ES-I3 (cell line): ENCODE measurements around the gene ZFHX3.
"Not testable (repeated sequence)": the region's sequence is repeated elsewhere in the genome, so short reads cannot be mapped to it uniquely, and the experiment has no call there.

Source experiments
- H3K36me3 ChIP-seq: 2 replicates; pipeline ENCODE4 v1.6.1; 2013; ENCODE audit warnings: mild to moderate bottlenecking, low read length, control low read depth, moderate library complexity; ENCODE audit not compliant: insufficient read depth
- H3K4me1 ChIP-seq: 2 replicates; pipeline ENCODE4 v1.6.1; 2013; ENCODE audit warnings: mild to moderate bottlenecking, control low read depth, low read length; ENCODE audit not compliant: insufficient read depth
- H3K9ac ChIP-seq: 2 replicates; pipeline ENCODE4 v1.6.1; 2013; ENCODE audit warnings: low read depth, mild to moderate bottlenecking, low read length, moderate library complexity
- H3K9me3 ChIP-seq: 2 replicates; pipeline ENCODE4 v1.6.1; 2013; ENCODE audit warnings: mild to moderate bottlenecking, low read length, moderate library complexity; ENCODE audit not compliant: control insufficient read depth, insufficient read depth

ZFHX3 gene

DNA sequence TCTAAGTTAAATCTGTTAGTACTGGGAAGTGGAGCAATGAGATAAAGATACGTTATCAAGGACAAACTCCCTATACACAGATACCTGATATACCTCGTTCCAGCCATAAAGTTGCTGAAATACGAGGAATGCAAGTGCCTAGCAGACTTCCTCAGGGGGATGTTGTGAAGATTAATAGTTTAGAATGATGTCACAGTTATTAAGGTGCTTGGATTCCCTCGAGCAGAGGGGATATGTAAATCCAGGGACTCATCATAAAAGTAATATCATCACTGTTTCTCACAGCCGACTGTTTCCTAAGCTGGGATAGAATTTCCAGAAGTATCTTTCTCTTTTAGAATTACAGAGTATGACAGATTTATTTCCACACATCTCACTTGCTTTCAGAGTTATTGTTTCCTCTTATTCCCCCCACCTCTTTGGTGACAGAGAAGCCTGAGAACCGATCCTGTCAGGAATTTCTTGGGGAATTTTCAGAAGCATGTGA, 28.4 kb upstream of the ZFHX3 start:
- Histone ChIP-seq H3K36me3 (no peaks in the 10 kb centered on the region), H3K9ac (no peak overlapping the region), H3K4me1 (peaks cover 5% of the 10 kb centered on the region; the same call in 1 of the 2 replicates), H3K9me3 (no peaks in the 10 kb centered on the region)

DNA sequence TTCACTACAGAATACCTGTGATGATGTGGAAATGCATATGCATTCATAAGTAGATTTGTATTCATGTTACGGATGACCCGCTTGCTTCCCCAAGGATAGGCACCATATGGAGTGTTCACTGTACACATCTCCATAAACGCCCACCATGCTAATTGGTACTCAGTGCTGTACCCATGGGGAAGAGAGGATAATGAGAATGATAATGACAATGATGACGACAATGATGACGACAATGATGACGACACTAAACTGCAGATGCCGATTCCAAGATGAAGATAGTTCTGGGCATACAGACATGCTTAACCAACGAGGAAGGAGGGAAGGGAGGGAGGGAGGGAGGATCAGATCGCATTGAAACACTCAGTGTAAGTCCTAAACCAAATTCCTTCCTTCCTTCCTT, 26.5 kb upstream of the ZFHX3 start:
- Histone ChIP-seq H3K36me3 (no peaks in the 10 kb centered on the region), H3K9me3 (no peaks in the 10 kb centered on the region), H3K9ac (no peak overlapping the region), H3K4me1 (peaks cover 5% of the 10 kb centered on the region; the same call in 1 of the 2 replicates)

DNA sequence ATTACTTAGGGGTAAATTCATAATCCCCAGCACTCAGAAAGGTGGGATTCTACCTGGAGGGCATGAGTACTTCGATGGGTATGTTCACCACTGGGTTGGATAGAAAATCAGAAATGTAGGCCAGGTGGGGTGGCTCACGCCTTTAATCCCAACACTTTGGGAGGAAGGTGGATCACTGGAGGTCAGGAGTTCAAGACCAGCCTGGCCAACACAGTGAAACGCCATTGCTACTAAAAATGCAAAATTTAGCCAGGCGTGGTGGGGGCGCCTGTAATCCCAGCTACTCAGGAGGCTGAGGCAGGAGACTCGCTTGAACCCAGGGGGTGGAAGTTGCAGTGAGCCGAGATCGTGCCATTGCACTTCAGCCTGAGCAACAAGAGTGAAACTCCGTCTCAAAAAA, 24.1 kb upstream of the ZFHX3 start:
- H3K36me3 ChIP-seq, H3K9me3 ChIP-seq, H3K9ac ChIP-seq: not testable (repeated sequence)
- peaks cover 17% of the 10 kb centered on the region for H3K4me1 ChIP-seq

DNA sequence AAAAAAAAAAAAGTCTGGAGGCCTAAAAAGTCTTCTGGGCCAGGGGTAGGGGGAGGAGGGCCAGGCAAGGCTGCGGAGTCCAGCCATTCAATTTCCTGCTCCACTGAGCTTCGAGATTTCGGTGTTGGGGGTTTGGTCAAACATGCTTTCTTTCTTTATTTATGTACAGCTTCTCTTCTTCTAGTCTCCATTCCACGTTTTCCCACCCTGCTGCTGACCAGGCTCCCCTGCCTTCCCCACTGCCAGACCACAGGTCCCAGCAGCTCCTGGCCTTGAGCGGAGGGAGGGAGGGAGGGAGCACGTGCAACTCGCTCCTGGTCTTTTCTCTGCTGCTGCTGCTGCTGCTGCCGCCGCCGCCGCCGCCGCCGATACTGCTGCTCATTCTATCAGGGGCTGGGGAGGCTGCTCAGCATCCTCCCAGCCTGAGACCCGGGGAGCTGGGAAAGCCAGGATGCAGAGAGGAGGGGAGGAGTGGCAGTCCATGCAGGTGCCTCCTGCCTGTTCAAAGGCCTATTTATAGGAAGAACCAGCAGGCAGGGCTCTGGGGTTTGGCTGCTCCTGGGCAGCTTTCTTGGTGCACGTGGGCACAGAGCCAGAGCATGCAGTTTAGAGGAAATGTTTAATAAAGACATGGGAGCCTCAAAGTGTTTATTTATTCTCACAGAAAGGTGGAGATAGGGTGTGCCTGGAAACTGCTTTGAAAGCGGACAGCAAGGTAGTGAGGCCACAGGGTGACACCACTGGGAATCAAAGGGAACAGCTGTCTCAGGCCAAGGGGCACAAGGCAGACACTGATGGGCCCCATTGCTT, 23.4 kb upstream of the ZFHX3 start:
- H3K9ac ChIP-seq, result peak overlapping the region; percentile 53; the same call in 1 of the 2 replicates
- no peaks in the 10 kb centered on the region for H3K9me3 ChIP-seq
- no peaks in the 10 kb centered on the region for H3K36me3 ChIP-seq
- H3K4me1 ChIP-seq, result peaks cover 19% of the 10 kb centered on the region

DNA sequence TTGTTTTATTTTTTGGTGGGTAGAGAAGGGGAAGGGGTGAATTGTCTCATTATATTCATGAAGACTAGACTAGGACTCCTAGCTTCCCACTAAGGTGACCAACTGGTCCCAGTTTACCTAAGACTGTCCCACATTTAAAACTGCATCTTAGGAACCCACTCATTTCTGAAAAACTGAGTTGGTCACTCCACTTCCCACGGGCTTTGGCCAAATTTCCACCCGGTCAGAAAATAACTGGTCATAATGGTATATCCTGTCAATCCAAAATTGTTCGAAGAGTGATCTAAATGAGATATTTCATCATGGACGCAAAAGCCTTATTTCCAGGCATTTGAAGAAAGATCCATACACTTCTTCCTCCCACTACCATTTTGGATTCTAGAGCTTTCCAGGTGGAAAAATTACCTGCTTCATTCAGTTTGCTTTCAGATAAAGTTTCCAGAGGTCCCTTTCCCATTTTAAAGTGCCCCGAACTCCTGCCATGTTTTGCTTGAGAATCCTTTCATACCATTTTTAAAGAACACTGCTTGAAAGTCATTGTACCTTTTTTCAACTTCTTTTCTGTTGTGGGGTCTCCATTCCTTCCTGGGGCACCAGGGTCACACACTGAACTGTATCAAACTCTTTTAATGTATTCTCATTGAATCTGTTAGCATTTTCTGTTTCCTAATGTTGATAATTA, 21.8 kb upstream of the ZFHX3 start:
- no peaks in the 10 kb centered on the region for H3K9me3 ChIP-seq
- H3K36me3 ChIP-seq, result no peaks in the 10 kb centered on the region
- H3K9ac ChIP-seq, result 0 out of 2 replicates have a peak overlapping the region, but pooled peaks have one; percentile 50
- H3K4me1 ChIP-seq, result peaks cover 19% of the 10 kb centered on the region

DNA sequence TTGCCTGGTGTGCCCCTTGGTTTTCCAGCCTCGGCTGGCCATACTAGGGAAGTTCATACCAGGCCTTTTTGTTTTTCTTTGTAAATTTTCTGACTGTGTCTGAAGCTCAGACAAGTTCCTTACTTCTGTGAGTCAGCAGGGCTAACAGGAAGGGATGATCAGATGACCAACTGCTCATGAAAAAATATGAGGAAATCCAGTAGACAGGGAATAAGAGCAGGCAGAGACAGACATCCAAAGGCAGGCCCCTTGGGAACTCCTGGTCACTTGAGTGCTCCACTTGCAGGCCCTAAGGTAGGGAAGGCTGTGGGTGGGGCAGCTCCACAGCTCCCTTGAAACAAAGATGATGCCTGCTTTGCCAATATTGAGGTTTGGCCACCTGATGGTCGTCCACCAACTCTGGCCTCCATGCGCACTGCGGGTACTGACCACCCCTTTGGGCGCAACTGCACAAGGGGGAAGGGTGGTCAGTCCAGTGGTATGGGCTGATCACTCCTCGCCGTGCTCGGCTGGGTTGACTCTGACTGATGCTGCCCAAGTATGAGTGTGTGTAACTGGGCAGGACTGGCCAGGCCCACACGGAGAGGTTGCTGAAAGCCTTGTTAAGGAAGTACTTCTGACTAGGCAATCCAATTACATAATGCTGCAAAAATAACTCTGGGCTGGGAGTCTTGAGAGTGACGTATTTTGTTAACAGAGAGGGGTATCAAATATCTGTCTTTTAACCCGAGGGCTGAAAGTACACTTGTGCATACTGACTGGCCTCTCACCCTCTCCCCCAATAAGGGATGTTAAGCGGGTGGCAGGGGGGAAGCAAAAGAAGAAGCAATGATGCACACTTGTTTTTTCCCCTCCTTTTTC, 20.8 kb upstream of the ZFHX3 start:
- no peaks in the 10 kb centered on the region for H3K9me3 ChIP-seq
- no peaks in the 10 kb centered on the region for H3K36me3 ChIP-seq
- peaks cover 21% of the 10 kb centered on the region for H3K4me1 ChIP-seq
- H3K9ac ChIP-seq, result no peak overlapping the region

DNA sequence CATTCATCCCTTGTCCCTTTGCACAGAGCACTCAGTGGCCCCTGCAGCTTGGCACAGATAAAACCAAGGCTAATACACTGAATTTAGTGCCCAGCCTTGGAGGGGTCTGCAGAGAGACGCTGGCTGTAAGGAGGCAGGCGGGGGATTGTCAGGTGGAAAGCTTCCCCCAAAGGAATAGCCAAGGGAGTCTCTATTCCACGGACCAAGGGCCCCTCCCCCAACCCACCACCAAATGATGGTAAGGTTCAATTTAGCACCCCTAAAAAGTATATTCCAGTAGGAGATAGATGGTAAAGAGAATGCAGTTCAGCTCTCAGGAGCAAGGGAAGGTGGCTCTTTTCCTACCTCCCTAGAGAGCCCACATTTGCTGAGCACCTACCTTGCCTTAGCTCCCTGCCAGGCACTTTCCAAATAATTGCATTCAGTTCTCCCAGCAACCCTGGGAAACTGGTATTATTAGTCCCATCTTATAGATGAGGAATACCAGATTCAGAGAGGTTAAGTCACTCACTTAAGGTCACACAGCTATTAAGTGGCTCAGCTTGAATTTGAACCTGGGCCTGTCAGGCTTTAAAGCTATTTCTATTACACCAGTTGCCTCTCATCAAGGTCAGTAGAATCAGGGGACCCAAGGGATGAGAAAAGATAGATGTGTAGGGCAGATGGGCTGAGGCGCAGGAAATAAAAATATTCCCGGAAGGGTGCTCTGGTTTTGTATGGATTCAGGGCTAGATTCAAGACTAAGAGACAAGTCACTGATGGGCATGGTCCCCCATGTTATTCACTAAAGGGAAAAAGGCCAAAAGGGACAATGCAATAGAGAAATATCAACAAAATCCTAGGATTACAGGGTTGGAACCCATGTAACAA, 20.0 kb upstream of the ZFHX3 start:
- H3K9me3 ChIP-seq, result no peaks in the 10 kb centered on the region
- peaks cover 26% of the 10 kb centered on the region for H3K4me1 ChIP-seq
- no peak overlapping the region for H3K9ac ChIP-seq
- no peaks in the 10 kb centered on the region for H3K36me3 ChIP-seq

DNA sequence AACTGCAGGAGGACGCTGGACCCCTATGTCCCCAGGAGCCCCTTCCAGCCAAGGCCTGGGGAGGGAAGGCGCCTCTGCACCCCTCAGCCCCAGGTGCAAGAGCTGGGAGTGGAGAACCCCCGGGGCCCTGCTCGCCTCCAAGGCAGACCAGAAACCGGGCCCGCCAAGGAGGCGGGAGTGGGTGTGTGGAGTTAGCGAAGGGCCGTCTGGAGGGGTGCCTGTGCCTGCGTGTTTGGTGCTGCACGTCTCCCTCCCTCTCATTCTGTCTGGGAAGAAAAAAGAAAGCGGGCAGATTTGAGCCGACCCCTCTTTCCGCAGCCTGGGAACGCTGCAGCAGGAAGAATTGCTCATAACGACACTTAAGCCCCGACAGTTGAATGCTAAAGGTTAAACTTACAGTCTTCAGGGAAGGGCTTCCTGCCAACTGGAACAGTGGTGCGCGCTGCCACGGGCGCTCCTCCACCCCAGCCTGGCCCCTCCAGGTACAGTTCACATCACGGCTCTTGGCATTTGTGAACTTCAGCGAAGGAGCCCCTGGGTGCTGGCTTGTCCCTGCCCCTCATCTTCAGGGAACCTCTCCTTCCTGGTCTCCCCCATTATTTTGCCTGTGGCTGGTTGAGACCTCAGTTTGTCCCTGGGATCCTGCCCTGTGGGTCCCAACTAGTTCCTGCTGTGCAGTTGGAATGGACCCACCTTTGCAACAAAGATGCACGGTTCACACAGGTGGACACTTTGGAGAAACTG, 19.2 kb upstream of the ZFHX3 start:
- Histone ChIP-seq H3K4me1 (peaks cover 32% of the 10 kb centered on the region), H3K36me3 (no peaks in the 10 kb centered on the region), H3K9ac (peak overlapping the region; percentile 29; the same call in 1 of the 2 replicates), H3K9me3 (no peaks in the 10 kb centered on the region)

DNA sequence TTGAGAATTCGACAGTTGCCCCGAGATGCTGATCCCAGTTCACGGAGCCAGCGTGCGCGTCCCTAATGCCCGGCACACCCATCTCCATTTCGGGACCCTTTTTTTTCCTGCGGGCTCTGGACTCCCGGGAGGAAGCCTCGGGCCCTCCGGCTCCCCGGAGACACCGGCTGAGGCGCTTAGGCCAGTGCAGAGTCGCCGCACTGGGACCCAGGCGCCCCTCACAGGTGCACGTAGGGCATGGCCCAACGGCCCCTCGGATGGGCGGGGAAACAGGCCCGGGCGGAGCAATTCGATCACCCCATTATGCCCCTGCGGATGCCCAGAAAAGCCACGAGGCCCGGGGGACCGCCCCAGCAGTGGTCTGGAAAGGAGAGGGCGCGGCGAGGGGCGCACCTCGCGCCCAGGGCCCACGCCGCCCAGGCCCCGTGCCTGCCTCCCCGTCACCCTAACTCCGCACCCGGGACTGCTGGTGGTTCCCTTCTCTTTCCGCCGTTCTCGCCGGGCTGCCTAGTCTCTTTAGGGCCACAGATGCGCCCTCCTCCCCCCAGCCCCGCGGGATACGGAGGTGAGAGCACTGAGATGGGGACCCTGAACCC, 18.5 kb upstream of the ZFHX3 start:
- H3K9ac ChIP-seq, result peak overlapping the region; percentile 29; the same call in 1 of the 2 replicates
- H3K4me1 ChIP-seq, result peaks cover 32% of the 10 kb centered on the region
- H3K9me3 ChIP-seq, result no peaks in the 10 kb centered on the region
- H3K36me3 ChIP-seq, result no peaks in the 10 kb centered on the region

DNA sequence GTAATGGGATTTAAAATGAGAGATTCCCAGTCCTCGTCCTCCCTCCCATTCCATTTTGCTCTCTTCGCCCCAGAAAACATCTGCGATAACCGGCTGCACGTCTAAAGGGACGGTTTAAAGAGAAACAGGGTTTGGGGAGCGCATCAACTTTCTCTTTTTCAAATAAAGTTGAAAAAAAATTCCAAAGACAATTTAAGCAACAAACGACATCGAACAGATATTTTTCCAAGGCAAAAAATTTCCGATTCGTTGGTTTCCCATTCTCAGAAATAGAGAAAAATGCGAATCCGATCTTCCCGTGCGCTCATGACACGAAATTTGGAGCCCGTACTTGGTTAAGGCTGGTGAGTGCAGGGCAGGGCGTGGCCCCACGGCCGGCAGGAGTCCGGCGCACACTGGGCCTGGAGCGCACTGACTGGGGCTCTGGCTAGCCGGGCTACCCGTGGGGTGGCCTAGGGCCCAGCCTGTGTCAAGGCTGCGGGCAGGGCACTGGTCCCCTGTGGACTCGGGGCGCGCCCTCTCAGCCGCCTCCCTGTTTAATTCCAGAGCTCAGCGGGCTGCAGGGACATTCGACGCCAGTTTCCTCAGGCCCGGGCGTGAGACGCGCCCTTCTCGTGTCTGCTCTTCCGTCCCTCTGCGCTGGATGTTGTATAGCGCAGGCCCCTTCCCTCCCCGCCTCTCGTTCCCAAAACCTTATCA, 17.9 kb upstream of the ZFHX3 start:
- no peaks in the 10 kb centered on the region for H3K36me3 ChIP-seq
- peak overlapping the region; percentile 29 for H3K9ac ChIP-seq
- peaks cover 36% of the 10 kb centered on the region for H3K4me1 ChIP-seq
- H3K9me3 ChIP-seq, result no peaks in the 10 kb centered on the region

DNA sequence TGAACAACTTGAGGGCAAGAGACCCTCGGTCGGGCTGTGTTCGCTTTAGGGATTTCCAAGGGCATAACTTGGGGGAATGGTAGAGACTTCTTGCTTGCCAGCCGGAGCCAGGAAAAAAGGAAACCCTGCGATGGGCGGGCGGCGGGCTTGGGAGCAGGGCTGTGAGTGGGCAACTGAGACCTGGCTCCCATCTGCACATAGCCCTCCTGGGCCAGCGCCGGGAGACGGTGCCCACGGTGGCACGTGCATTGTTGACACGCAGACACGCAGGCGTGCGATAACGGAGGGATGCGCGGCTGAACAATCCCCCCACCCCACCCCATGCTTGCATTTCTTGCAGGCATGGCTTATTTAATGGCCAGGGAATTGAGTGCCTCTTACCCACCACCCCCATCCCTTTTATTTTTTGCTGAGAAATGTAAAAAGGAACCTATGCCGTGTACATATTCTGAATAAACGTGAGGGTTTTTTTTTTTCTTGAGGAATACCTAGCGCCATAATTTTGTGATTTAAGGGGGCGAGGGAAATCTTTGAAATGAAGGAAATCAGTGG, 17.1 kb upstream of the ZFHX3 start:
- H3K4me1 ChIP-seq, result peaks cover 44% of the 10 kb centered on the region
- no peaks in the 10 kb centered on the region for H3K9me3 ChIP-seq
- no peak overlapping the region; the same call in 1 of the 2 replicates for H3K9ac ChIP-seq
- H3K36me3 ChIP-seq, result no peaks in the 10 kb centered on the region
